Measurements from ENCODE around the gene CTU2.

Gene CTU2

DNA sequence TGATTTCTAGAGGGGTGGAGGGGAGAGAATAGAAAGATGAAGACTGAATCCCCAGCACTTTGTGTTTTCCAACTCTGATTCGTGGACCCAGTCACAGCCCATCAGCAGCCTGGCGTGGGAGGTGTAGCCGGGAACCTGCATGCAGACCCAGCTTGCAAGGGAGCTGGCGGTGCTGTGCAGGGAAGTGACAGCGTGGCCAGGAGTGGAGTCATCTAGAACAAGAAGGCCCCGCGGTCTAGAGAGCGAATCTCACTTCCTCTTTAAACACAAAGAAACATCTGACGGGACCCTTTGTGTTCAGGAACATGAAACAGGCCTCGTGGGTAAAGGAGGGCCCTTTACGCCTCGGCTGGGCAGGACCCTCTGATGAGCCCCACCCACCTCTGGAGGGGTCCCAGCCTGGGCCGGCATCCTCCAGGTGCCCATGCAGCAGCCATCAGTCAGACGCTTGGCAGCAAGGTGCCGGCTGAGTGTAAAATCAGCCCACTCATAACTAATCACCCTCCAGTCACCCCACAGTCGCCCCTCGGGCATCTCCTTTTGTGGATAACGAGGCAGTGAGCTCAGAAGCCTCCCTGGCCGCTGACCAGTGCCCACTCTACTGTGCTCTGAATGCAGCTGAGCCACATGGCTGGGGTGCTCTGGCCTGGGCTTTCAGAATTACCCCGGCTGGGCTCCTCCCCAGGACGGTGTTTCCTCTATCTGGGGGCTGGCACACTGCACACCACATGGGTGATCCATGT is 24.4 kb upstream of the CTU2 start:
- DNase-seq = peak; percentile 86

DNA sequence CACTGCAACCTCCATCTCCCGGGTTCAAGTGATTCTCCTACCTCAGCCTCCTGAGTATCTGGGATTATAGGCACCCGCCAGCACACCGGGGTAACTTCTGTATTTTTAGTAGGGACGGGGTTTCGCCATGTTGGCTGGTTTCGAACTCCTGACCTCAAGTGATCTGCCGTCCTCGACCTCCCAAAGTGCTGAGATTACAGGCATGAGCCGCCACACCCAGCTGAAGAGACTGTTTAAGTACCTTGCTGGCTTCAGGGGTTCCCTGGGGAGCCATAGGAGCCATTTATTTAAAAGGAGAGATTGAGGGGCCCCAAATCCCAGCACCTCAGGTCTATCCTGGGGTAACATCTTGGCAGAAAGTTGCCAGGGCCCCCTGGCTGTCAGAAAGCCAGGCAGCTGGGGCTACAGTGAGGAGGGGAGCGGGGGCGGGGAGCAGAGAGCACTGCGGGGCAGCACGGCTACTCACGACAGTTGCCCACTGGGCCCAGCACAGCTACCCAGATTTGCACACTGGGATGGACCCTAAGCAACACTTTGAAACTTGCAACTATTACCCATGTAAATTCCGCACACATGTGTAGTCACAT is 21.6 kb upstream of the CTU2 start:
- DNase-seq = no peak

DNA sequence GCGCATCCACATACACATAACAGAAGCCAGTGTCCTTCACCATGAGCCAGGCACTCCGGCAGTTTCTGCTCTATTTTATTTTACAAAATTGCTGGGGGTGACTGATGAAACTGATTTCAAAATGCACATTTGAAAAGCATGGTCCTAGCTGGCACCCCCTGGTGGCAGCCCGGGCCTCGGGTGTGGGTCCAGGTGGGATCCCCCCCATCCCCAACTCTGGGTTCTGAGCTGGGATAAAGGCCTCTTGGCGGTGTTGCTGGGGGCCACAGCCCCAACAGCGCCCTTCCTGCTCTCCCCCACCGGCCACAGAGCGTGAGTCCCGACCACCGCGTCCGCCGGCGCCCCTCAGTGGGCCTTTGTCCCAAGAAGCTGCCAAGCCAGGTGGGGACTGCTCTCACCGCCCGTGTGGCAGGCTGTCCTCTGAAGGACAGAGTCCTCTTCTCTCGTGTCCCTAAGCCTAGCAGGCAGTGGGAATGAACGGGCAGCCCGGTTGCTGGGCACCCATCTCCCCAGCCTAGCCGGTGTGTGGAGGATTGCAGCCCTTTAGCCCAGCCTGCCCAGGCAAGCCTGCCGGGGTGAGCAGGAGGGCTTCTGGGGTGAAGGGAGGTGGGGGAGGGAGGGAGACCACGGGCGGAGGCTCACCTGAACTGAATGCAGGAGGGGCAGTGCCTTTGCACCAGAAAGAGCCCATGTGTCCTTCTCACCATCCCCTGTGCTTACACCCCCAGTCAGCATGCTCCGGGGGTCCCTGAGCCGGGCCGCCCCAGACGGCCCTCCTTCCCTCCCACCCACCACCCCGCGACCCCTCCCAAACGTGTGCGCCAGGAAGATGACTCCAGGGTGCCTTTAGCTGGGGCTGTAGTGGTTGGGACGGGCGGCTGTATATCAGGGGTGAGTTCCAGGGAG is 20.9 kb upstream of the CTU2 start:
- no peak for DNase-seq

DNA sequence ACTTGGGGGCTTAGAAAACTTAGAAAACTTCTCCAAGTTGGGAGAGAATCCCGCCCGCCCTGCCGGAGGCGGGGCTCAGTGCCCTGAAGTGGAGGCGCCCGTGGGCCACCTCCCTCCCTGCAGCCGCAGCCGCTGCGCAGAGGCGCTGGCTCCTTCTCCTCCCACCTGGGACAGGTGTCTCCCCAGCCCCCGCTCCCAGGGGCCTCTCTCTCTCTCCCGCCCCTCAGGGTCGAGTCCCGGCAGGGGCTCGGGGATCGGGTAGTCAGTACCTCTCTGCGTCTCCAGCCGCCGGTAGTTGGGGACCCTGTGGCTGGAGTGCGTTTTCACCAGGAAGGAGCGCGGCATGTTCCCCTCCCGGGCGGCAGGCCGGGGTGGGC is 20.3 kb upstream of the CTU2 start:
- DNase-seq = no peak

DNA sequence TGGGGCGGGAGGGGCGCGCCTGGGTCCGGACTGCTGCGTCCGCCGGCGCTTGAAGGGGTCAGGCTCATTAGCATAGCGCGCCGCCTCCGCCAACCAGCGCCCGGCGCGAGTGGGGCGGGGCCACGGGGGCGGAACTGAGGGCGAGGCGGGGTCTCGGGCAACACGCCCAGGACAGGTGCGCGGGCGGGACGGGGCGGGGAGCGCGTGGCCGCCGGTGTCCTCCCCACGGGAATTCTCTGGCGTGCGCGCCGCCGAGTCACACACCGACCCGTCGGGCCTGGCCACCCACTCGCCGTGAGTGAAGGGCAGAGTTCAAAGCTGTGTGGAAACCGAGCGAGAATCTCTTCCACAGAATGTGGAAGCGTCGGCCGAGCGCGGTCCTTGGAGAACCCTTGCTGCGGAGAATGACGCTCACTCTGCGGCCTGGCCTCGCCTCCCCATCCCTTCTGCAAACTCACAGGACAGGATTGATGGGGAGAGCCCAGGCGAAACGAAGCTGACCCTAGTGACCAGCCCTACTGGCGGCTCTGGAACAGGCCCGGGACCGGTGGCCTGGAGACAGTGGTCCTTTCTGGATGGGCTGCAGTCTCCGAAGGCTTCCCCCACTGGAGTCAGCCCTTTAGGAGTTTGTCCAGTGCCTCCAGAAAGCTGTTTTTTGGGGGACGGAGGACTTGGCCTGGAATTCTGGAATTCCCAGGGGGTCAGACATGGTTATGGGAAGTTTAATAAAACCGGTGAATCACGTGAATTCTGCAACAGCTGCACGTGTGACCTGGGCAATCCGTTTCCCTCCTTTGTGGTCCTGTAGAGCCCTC is 19.7 kb upstream of the CTU2 start, which contains the start of gene SNAI3:
TSS of gene SNAI3 (minus strand) at position 69 of the 815 bp plus-strand sequence. CDS start 101 bp downstream, outside the sequence.
- DNase-seq = no peak

DNA sequence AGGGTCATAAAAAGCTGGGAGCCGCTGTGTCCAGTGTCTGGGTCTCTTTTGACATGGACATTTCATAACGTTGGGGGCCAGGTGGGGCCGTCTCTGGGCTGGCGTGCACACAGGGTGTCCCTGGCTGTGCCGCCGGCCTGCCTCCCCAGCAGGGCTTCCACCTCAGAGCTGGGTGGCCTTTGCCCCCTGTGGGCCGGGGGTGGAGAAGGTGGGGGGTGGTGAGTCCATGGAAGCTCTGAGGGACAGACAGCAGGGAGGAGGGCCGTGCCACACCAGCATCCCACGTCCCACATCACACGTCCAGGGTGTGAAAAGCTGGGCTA is 19.1 kb upstream of the CTU2 start:
- no peak for DNase-seq

DNA sequence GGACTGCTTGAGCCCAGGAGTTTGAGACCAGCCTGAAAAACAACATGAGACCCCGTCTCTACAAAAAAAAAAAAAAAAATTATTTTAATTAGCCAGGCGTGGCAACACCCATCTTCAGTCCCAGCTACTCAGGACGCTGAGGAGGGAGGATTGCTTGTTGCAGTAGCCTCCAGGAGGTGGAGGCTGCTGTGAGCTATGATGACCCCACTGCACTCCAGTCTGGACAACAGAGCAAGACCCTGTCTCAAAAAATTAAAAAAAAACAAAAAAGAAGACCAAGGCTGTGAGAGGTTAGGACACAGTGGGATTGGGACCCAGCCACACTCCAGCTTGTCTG is 18.7 kb upstream of the CTU2 start:
- DNase-seq = no peak

DNA sequence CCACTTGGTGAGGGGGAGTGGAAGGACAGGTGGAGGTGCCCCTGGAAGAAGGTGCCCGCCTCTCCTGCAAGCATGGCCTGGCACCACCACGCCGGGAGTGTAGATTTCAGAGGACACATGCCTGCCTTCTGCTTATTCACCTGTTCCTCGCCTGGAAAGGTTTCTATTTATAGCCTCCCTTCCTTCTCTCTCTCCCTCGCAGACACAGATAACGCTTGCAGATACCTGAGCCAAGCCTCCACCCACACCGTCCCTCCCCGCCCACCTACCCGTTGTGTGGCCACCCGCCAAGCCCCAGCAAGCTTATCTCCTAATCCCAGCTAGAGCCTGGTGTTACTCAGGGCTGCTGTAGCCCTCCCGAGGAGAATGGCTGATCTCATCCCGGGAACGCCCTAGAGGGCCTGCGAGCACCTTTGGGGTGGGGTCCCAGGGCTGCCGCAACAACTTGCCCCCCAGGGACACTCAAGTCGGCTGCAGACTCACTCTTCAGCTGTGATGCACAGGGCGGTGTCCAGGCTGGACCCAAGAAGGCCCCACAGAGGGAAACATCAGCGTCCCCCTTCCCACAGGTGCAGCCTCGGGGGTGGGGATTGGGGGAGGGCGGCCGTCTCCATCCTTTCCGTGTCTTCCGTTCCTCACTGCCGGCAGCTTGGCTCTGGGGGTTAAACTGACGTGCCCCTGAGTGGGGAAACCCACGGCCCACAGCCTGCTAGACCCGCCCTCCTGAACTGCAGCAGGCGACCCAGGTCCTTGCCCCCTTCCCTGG is 18.1 kb upstream of the CTU2 start:
- no peak for DNase-seq

DNA sequence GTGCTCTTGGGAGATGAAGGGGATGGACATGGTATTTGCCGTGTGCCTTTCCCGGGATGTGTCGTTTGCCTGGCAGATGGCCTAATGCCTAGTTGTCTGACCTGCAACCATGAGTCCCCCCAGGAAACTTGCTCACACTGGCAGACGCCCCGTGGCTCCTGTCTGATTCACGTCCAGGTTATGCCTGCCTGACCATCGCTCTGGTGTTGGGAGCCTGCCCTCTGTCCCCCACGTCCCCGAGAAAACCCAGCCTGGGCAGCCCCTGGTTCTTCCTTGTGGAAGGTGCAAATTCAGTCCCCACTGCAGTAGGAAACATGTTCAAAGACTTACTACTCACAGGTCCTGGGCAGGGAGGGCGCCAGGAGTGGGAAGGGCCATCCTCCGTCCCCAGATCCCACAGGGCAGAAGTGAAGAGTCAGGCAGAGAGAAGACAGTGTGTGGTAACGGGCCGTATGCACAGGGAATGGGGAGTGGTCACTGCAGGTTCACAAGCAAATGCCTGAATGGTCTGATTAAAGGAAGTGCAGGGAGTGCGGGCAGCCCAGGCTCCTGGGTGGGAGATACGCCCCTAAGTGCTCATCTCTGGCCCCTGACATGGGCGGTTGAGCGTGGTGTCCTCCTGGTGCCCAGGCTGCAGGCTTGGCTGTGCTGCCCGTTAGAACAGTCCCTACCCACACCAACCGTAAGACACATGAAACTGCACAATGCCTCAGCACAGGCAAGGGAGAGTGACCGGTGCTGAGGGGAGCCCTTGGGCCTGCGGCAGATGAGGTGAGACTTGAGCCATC is 15.8 kb upstream of the CTU2 start:
- DNase-seq = no peak

DNA sequence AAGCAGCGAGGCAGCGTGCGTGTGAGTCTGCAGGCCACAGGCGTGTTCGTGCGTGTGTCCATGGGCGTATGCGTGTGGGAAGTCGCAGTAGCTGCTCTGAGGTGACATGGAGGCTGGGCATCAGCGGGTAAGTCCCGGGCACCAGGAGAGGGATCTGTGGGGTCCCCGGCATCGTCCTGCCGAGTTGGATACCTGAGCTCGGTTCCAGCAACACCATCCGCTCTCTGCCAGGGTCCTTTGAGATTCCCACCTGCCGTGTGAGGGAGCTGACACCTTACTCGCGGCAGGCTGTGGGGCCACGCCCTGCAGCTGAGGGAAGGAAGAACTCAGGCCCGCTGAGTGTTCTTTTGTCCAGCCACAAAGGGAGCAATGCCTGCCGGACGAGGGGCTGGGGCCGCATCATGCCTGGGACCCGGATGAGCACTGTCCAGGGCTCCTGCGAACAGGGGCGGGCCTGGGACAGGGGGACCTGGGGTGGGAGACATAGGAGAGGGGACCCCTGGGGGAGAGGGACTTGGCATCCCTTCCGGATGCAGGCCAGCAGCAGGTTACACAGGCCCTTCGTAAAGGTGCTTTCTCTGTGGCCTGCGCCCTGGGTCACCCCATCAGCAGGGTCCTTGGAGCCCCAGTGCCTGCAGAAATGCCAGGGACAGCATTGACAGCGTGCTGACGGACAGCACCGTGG is 15.0 kb upstream of the CTU2 start:
- no peak for DNase-seq

DNA sequence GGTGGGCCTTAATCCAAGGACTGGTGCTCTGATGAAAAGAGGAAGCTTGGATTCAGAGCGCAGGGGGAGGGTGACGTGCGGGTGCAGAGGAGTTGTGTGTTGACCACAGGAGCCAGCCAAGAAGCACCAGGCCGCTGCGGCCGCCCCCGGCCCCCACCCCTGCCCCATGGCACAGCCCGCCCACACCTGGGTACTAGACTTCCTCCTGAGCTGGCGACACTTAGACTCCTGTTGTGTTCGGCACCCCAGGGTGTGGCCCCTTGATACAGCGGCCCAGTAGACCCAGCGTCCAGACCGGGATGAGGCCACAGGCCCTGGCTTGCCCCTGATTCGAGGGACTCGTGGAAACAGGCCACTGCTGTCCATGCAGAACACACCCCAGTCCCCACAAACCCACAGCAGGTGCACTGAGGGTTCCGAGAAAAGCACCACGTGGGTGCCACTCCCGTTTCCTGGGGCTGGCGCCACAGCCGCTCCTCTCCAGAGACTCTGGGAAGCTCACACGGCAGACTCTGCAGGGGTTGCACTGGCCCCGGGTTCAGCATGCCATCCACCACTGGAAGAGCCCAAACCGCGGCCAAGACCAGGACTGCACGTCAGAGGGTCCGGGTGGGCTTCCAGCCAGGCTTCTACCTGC is 14.3 kb upstream of the CTU2 start:
- DNase-seq = no peak

DNA sequence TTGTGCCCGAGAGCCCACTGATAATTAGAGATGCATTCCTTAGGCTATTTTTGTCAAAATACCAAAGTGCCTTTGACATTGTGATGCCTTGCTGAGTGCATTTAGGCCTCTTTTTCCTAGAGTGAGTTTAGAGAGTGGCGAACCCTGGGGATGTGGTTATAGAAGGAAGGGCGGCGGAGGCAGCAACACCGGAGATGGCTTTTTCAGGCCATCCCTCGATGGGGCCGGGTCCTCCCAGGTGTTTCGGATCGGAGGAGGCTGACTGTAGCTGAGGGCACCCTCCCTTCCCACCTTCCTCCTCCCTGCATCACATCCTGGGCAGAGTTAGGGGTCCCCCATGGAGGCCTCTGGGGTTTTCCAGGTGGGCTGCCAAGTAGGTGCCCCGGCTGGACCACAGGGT is 13.4 kb upstream of the CTU2 start:
- DNase-seq = no peak

DNA sequence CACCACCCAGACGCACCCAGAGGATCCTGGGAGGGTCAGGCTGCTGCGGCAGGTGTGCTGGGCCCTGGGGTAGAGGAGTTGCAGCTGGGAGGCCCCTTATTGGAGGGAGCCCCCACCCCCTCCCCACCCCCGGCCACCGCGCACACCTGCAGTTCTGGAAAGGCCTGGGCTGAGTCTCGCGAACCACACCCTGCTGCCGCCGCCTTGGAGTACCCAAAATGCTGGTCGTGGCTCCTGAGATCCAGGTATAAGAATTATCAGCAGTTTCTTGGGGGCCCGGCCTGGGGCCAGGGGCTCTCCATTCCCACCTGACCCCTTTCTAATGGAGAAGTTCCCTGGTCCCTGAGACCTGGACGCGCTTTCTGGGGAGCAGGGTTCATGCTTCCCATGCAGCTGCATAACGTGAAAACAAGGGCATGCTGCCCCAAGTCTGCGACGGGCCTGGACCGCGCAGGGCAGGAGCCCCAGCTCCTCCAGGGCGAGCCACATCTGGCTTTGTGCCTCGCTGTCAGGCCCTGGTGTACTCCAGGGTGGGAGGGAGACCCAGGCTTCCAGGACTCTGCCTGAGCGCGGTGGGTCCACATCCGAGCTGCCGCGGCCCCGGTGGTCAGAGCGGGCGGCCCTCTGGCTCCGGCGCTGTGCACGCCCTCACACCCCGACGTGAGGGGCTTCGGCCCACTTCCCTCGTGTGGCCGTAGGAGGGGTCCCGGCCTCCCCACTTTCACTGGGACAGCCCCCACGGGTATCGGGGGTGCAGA is 12.7 kb upstream of the CTU2 start:
- DNase-seq = no peak

DNA sequence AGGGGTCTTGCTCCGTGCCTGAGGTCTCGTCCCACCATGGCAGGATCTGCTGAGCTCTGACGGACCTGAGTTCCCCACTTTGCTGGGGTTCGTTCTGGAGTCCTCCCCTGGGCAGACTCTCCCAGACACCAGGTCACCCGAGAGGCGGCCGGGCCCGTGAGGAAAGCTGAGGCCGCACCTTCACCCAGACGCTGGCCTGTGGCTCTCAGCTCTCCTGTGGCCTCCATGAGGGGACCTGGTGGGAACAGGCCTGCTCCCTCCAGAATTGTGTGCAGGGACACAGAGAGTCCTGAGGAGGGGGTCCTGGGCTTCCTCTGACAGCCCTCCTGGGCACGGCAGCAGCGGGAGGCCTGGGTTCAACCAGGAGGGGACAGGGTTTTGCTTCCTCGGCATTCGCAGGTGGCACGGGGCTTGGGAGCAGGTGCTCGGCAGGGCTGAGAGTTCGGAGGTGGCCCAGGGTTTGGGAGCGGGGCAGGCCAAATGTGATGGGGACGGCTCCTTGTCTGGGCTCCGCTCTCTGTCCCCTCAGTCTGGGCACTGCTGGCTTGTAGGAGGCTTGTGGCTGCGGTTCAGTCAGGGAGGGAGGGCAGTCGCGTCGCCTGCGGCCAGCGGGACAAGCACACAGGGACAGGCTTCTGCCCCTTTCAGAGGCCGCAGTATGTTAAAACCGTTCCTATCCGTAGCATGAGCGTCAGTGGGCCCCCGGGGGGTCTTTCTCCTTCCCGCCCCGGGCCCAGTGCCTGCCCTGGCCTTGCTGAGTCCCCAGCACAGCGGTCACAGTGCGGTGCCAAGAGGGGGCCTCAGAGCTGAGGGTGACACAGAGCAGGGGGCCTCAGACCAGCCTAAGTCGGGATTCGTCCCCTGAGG is 11.8 kb upstream of the CTU2 start:
- DNase-seq = no peak

DNA sequence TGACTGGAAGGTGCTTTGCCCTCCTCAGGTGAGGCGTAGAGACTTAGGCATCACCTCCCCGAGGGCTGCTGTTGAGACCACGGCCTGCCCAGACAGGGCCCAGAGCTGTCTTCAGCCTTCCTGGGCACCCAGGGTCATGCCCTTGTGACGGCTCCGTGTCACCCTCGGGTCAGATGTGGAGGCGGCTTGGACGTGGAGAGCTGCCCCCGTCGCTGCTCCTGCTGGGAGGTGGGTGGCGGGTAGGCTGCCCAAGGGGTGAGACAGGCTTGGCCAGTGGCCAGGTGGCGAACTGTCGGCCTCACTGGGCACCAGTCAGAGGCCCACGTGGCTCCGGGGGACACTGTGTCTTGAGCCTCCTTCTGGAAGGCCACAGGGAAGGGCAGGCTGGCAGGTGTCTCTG is 11.1 kb upstream of the CTU2 start:
- DNase-seq = no peak

DNA sequence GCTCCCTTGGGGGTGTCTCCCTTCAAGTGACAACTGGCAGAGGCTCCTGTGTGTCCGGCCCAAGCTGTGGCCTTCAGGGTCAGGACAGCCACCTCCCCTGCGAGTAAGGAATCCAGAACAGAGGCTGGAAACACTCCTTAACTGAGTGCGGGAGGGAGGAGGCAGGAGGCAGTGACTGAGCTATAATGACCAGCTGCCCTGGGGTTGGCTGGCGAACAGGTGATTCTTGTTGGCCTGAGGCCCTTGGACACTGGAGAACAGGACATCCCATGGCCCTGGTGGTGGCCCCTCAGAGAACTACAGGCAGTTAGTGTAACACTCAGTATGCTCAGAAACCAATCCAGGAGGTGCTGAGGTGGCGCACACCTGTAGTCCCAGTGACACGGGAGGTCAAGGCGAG is 10.6 kb upstream of the CTU2 start:
- DNase-seq = no peak

DNA sequence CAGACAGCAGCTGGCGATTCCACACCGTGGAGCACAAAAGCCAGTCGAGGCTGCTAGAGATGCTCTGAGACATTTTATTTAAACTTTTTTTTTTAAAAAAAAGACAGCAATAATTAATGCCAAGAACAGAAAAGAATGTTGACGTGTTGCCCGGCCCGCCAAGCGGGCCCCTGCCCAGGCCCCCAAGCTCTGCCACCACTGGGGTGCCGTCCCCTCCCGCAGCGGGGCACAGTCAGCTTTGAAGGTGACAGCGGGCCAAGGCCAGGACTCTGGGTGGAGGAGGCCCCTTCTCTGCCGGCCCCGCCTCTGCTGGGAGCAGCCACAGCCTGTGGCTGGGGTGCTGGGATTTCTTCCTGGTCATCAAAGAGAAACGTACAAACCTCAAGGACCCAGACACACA is 9.9 kb upstream of the CTU2 start:
- no peak for DNase-seq

DNA sequence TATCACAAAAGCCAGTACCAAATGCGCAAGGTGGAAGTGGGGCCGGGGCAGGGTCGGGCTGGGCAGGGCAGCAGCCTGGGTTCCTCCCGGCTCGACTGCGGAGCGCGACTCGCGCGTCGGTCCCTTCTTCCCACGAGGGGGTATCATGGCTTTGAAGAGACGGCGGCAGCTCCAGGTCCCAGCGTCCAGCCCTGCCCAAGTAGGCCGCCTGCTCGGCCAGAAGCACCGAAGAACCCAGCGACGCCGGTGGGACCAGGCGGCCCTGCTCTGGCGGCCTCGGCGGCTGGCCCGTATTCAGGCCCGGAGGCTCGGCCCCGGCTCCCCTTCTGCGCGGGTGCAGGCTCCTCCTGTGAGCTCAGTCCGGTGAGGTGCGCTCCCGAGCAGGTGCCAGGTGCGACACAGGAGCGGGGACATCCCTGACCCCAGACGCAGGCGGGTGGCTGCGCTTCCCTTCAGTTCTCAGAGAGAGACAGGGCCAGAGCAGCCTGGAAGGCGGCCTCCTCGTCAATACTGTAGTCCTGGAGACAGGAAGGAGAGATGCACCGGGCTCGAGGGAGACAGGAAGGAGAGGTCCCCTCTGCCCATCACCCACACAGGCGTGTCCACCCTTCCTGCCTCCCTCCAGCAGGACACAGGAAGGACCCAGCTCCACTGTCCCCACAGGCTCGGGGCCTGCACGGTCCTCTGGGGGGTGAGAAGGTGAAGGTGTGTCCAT is 9.0 kb upstream of the CTU2 start:
- no peak for DNase-seq
